Stimulated activated CD8-positive, alpha-beta memory T cell treated with anti-CD3 and anti-CD28 coated beads, Interleukin-4, amount 100 ng/mL, for 48 hours (primary cell): ENCODE results near the gene GLTP.

Experiments used
- DNase-seq: peaks from one replicate; pipeline ENCODE4 v3.0.0-alpha.2; 2020

GLTP gene

GRCh38 chr12:109840305-109841074, 39.9 kb downstream of the GLTP start:
- DNase-seq, result no peak

GRCh38 chr12:109839444-109839843, 40.9 kb downstream of the GLTP start:
- no peak for DNase-seq

- DNase-seq, result no peak
These were observed 43.4 kb downstream of the GLTP start for GRCh38 chr12:109836916-109837315.

- DNase-seq, result no peak
These were observed 44.5 kb downstream of the GLTP start for GRCh38 chr12:109835827-109836226.

GRCh38 chr12:109833307-109834189, 46.8 kb downstream of the GLTP start, which contains the start of gene TRPV4:
TSS of gene TRPV4 (minus strand) at chr12:109833398. CDS start at chr12:109814796, 18,602 bp downstream.
- DNase-seq, result no peak

GRCh38 chr12:109832541-109833306, 47.6 kb downstream of the GLTP start:
- DNase-seq, result no peak

- no peak for DNase-seq
These were observed 48.4 kb downstream of the GLTP start for GRCh38 chr12:109831929-109832328.

GRCh38 chr12:109831365-109831764, 49.0 kb downstream of the GLTP start:
- no peak for DNase-seq

GRCh38 chr12:109830718-109831117, 49.6 kb downstream of the GLTP start:
- DNase-seq, result no peak

- DNase-seq, result no peak
These were observed 50.1 kb downstream of the GLTP start for GRCh38 chr12:109830267-109830666.

- DNase-seq, result no peak
These were observed 50.7 kb downstream of the GLTP start for GRCh38 chr12:109829667-109830066.

GRCh38 chr12:109828754-109829511, 51.4 kb downstream of the GLTP start:
- DNase-seq, result no peak

GRCh38 chr12:109827566-109828550, 52.5 kb downstream of the GLTP start:
- no peak for DNase-seq

GRCh38 chr12:109827080-109827479, 53.3 kb downstream of the GLTP start:
- DNase-seq, result no peak

GRCh38 chr12:109824731-109825130, 55.6 kb downstream of the GLTP start:
- DNase-seq, result no peak

- DNase-seq, result no peak
These were observed 57.4 kb downstream of the GLTP start for GRCh38 chr12:109822951-109823411.

- DNase-seq, result no peak
These were observed 57.9 kb downstream of the GLTP start for GRCh38 chr12:109822416-109822815.

- DNase-seq, result no peak
These were observed 58.4 kb downstream of the GLTP start for GRCh38 chr12:109821968-109822367.

- DNase-seq, result no peak
These were observed 59.4 kb downstream of the GLTP start for GRCh38 chr12:109820816-109821381.

GRCh38 chr12:109818905-109819500, 61.3 kb downstream of the GLTP start:
- no peak for DNase-seq
